Hematopoietic multipotent progenitor cell (in vitro differentiated cells): ENCODE results near the gene PDIK1L. TPM values are rescaled to one million over a fixed set of nuclear protein-coding genes. Genes with fewer than 3 reads are reported as not detected.

Source experiments
- DNase-seq, 3 donors: peaks; one replicate each; pipeline ENCODE4 v3.0.0-alpha.2; 2011 to 2015; ENCODE audit warnings: low read depth in 2 of 3, low spot score in 2 of 3
- total RNA-seq: library from RNA; depleted of rRNA; stranded (reverse); fragments of >200 nt; gene quantifications from one replicate; pipeline ENCODE4 v1.2.3, GENCODE V29; 2012

Gene PDIK1L
- total RNA-seq, 1 donor = 8.6 TPM

- no peak for DNase-seq
Measured at GRCh38 chr1:26169198-26169554, 57.6 kb downstream of the PDIK1L start.

DNA sequence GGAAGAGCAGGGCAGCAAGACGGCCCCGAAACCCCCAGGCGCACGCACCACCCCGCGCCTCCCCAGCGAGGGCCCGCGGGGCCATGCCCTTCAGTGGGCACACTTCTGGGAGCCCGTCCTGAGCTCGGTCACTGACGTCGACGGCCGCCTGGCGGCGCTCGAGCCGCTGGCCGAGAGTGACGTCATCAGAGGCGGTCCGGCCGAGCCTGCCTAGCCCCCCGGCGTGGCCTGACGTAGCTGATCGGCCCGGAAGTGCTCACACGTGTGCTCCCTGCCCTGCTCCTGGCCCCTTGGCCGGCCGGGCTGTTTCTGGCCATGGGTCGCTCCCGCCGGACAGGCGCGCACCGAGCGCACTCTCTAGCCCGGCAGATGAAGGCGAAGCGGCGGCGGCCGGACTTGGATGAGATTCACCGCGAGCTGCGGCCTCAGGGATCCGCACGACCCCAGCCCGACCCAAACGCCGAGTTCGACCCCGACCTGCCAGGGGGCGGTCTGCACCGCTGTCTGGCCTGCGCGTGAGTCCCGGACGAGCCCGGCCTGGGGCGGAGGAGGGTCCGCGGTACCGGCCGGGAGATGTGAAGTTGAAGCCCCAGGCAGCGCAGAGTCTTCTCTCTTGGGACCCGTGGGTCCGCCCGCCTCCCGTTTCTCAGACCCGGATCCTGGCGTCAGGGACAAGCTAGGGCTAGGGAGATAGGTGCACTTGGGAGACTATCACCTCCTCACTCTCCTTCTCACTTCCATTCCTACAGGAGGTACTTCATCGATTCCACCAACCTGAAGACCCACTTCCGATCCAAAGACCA lies 58.2 kb downstream of the PDIK1L start, which contains the start of gene ZNF593:
TSS of gene ZNF593 (plus strand) at position 240 of the 803 bp plus-strand sequence. CDS start at position 316, 76 bp downstream.
- DNase-seq = peak; percentile 57 to 91 (median 87)

DNA sequence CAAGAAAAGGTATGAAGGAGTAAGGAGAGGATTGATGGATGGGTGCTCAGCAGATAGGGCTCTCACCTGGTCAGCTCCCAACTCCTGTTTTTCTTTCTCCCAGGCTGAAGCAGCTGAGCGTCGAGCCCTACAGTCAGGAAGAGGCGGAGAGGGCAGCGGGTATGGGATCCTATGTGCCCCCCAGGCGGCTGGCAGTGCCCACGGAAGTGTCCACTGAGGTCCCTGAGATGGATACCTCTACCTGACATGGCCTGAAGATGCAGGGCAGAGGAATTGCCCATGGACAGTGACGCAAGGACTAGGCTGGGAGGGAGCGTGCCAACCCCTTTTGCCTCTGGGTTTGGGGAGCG lies 58.8 kb downstream of the PDIK1L start:
- DNase-seq = no peak

GRCh38 chr1:26171084-26172072 lies 59.8 kb downstream of the PDIK1L start, which contains the start of gene ZNF593OS:
Gene ZNF593OS, minus strand, starts transcription at chr1:26171832. Its CDS starts 171 bp downstream, at chr1:26171661.
- DNase-seq = no peak

Other genes with a start within 250 kb of the PDIK1L start
- gene PAQR7, start 236.1 kb upstream of the PDIK1L start, total RNA-seq = 25.6 TPM
- 50.6 TPM for gene STMN1, start 205.4 kb upstream of the PDIK1L start, total RNA-seq
- gene PAFAH2, start 113.8 kb upstream of the PDIK1L start, total RNA-seq = 6.5 TPM
- under 0.01 TPM for gene EXTL1, start 90.0 kb upstream of the PDIK1L start, total RNA-seq
- gene SLC30A2, start 65.7 kb upstream of the PDIK1L start, total RNA-seq = under 0.01 TPM
- not detected for gene TRIM63, start 44.2 kb upstream of the PDIK1L start, total RNA-seq
- gene FAM110D, start 47.3 kb downstream of the PDIK1L start, total RNA-seq = 0.81 TPM
- not detected for gene C1orf232, start 57.1 kb downstream of the PDIK1L start, total RNA-seq
- gene ZNF593, start 58.1 kb downstream of the PDIK1L start, total RNA-seq = 55.2 TPM
- not detected for gene ZNF593OS, start 60.0 kb downstream of the PDIK1L start, total RNA-seq
- gene CNKSR1, start 65.7 kb downstream of the PDIK1L start, total RNA-seq = 5.9 TPM
- gene CATSPER4, start 78.8 kb downstream of the PDIK1L start, total RNA-seq = not detected
- gene CEP85, start 122.4 kb downstream of the PDIK1L start, total RNA-seq = 29.4 TPM
- gene SH3BGRL3, start 168.3 kb downstream of the PDIK1L start, total RNA-seq = 77.0 TPM
- gene UBXN11, start 194.8 kb downstream of the PDIK1L start, total RNA-seq = 18.6 TPM
- 227 TPM for gene CD52, start 206.1 kb downstream of the PDIK1L start, total RNA-seq
- gene CRYBG2, start 242.3 kb downstream of the PDIK1L start, total RNA-seq = under 0.01 TPM